Activated CD8-positive, alpha-beta T cell treated with anti-CD3 and anti-CD28 coated beads for 36 hours (primary cell): ENCODE results near the gene ECE2. TPM values are rescaled to one million over a fixed set of nuclear protein-coding genes. Genes with fewer than 3 reads are reported as not detected.

Experiments used
- ATAC-seq: fragments of 200-7000 bp; cut with Tn5 transposase; one replicate; pipeline ENCODE4 v1.10.0; 2021; ENCODE audit warnings: mild to moderate bottlenecking, moderate library complexity
- CTCF ChIA-PET: fragments of 350-600 bp; sonication (Branson Sonifier 250); formaldehyde crosslinking; loops from one replicate; lab custom pipeline; 2021; ENCODE audit warnings: antibody characterized with exemption; lab: Charles Lee
- POLR2A ChIA-PET: fragments of 350-600 bp; sonication (Branson Sonifier 250); formaldehyde crosslinking; loops from one replicate; lab custom pipeline; 2021; ENCODE audit warnings: antibody characterized with exemption; lab: Charles Lee
- DNase-seq: peaks from one replicate; pipeline ENCODE4 v3.0.0-alpha.2; 2020
- H3K27ac Mint-ChIP-seq: one replicate; pipeline ENCODE4 v1.8.0; 2021; ENCODE audit warnings: mild to moderate bottlenecking, mixed read lengths
- H3K27me3 Mint-ChIP-seq: one replicate; pipeline ENCODE4 v1.8.0; 2021; ENCODE audit warnings: mixed read lengths
- H3K36me3 Mint-ChIP-seq: one replicate; pipeline ENCODE4 v1.8.0; 2021; ENCODE audit warnings: low read depth, mixed read lengths
- H3K4me1 Mint-ChIP-seq: one replicate; pipeline ENCODE4 v1.8.0; 2021; ENCODE audit warnings: low read depth, mixed read lengths
- H3K4me3 Mint-ChIP-seq: one replicate; pipeline ENCODE4 v1.8.0; 2021; ENCODE audit warnings: mild to moderate bottlenecking, moderate library complexity, mixed read lengths
- H3K9me3 Mint-ChIP-seq: one replicate; pipeline ENCODE4 v1.8.0; 2021; ENCODE audit warnings: mixed read lengths
- CTCF ChIP-seq: fragments of 200-600 bp; IDR thresholded peaks from one replicate; pipeline ENCODE4 v1.8.0; 2022; ENCODE audit warnings: antibody characterized with exemption, mild to moderate bottlenecking
- intact Hi-C: fragments of 100-400 bp; cut with micrococcal nuclease; formaldehyde crosslinking; loops from one replicate; pipeline ENCODE4 v1.10.0; 2022
- total RNA-seq, 2 experiments: library from RNA; stranded (reverse); gene quantifications; one replicate each; pipeline ENCODE4 v1.2.3, GENCODE V29; 2021

Gene ECE2
- total RNA-seq, 2 experiments from 2014 or later = not detected

GRCh38 chr3:184332370-184333090 is 56.7 kb downstream of the ECE2 start:
- POLR2A ChIA-PET = interaction anchor here (1.2 to 6.6 kb wide), 6 partner anchors 9 to 201 kb away, joined by 3 to 45 read pairs (median 10); no protein-coding TSS in a partner anchor
- Mint-ChIP-seq H3K27me3 (no peaks in the 10 kb centered on the region), H3K4me3 (no peak overlapping the region), H3K27ac (peak overlapping the region; percentile 89), H3K4me1 (peaks cover 66% of the 10 kb centered on the region), H3K9me3 (no peaks in the 10 kb centered on the region), H3K36me3 (peaks cover 69% of the 10 kb centered on the region)
- CTCF ChIA-PET = no interaction called here
- no peak for DNase-seq
- no peak for TF ChIP-seq CTCF
- no peak for ATAC-seq
- intact Hi-C loops = no loop called here

GRCh38 chr3:184333190-184333589 is 57.4 kb downstream of the ECE2 start:
- no peak for ATAC-seq
- no peak for TF ChIP-seq CTCF
- ChIA-PET CTCF (no interaction called here), POLR2A (interaction anchor here (1.0 to 1.6 kb wide), 5 partner anchors 9 to 201 kb away, joined by 3 to 12 read pairs (median 4); no protein-coding TSS in a partner anchor)
- DNase-seq = no peak
- Mint-ChIP-seq H3K4me3 (no peak overlapping the region), H3K36me3 (peaks cover 63% of the 10 kb centered on the region), H3K9me3 (no peaks in the 10 kb centered on the region), H3K27ac (peak overlapping the region; percentile 89), H3K27me3 (no peaks in the 10 kb centered on the region), H3K4me1 (peaks cover 73% of the 10 kb centered on the region)
- intact Hi-C loops = no loop called here

- no peak for DNase-seq
- TF ChIP-seq CTCF = no peak
- intact Hi-C loops = loop anchor here (2.0 kb wide), 1 partner anchor 17 kb away; no protein-coding TSS in a partner anchor
- H3K4me1 Mint-ChIP-seq = peaks cover 75% of the 10 kb centered on the region
- POLR2A ChIA-PET = interaction anchor here (1.0 to 1.6 kb wide), 5 partner anchors 10 to 200 kb away, joined by 3 to 12 read pairs (median 4); no protein-coding TSS in a partner anchor
- H3K36me3 Mint-ChIP-seq = peaks cover 58% of the 10 kb centered on the region
- H3K27ac Mint-ChIP-seq = peak overlapping the region; percentile 89
- no peak overlapping the region for H3K4me3 Mint-ChIP-seq
- CTCF ChIA-PET = no interaction called here
- ATAC-seq = no peak
- H3K27me3 Mint-ChIP-seq = no peaks in the 10 kb centered on the region
- H3K9me3 Mint-ChIP-seq = no peaks in the 10 kb centered on the region
These were observed 57.9 kb downstream of the ECE2 start for GRCh38 chr3:184333700-184334099.

- intact Hi-C loops = loop anchor here (2.0 kb wide), 1 partner anchor 18 kb away; no protein-coding TSS in a partner anchor
- DNase-seq (peak; percentile 78), ATAC-seq (peak; percentile 75)
- ChIA-PET POLR2A (interaction anchor here (0.8 to 1.3 kb wide), 7 partner anchors 8 to 28 kb away, joined by 3 to 8 read pairs (median 5); partner anchors contain the start of genes CLCN2 and POLR2H), CTCF (interaction anchor here (1.3 kb wide), 1 partner anchor 207 kb away, joined by 3 read pairs; no protein-coding TSS in a partner anchor)
- peaks cover 51% of the 10 kb centered on the region for H3K36me3 Mint-ChIP-seq
- H3K4me1 Mint-ChIP-seq = peaks cover 70% of the 10 kb centered on the region
- H3K4me3 Mint-ChIP-seq = peak overlapping the region; percentile 22
- H3K9me3 Mint-ChIP-seq = no peaks in the 10 kb centered on the region
- H3K27me3 Mint-ChIP-seq = no peaks in the 10 kb centered on the region
- TF ChIP-seq CTCF = no peak
- H3K27ac Mint-ChIP-seq = peak overlapping the region; percentile 89
These were observed 58.8 kb downstream of the ECE2 start for GRCh38 chr3:184334470-184335158.
